ENCODE data around the gene AUTS2. TPM values are rescaled to one million over a fixed set of nuclear protein-coding genes. Genes with fewer than 3 reads are reported as not detected.

Gene AUTS2
- total and polyA plus RNA-seq, 10 of the 15 experiments (the other 5 are each of a cell fraction or from before 2014, with no cell fraction given), result 6.4 to 55.6 (median 21.6) TPM

DNA sequence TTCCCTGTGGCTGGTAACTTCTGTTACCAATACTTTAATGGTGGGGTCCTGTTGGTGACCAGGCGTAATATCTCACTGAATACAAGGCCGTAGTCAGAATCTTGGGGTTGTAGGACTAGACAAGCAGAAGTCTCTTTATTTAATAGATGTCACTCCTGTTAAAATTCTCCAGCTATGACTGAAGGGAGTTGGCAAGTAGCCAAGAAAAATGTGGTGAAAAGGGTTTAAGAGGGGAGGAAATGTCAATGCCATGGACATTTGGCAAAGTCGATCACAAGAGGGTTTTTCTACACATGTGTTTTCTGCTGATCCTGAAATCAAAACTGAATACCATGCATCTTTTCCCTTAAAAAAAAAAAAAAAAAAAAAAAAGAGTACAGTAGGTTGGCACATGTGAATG lies 533.5 kb downstream of the AUTS2 start:
- SMC1A ChIA-PET (ENCODE audit: uncharacterized antibody, unreplicated experiment), result interaction anchor here (0.6 to 1.1 kb wide), 3 partner anchors 18 to 165 kb away, joined by 3 read pairs; no protein-coding TSS in a partner anchor
- intact Hi-C loops (cut with micrococcal nuclease; ENCODE audit: unreplicated experiment), result no loop called here
- POLR2A ChIA-PET, result no interaction called here
- Histone ChIP-seq H4K20me1 (ENCODE audit: control insufficient read depth, insufficient read depth) (no peaks in the 10 kb centered on the region), H3K27ac (ENCODE audit: control insufficient read depth, insufficient read depth) (no peak overlapping the region), H3K4me1 (ENCODE audit: control insufficient read depth, insufficient read depth, low read length) (no peaks in the 10 kb centered on the region; the same call in 1 of the 2 replicates), H3K36me3 (ENCODE audit: control insufficient read depth in 2 of 2, insufficient read depth in 2 of 2, low read length in 1 of 2) (no peaks in the 10 kb centered on the region), H3K9ac (ENCODE audit: control insufficient read depth, insufficient read depth, low read length) (no peak overlapping the region), H2AFZ (ENCODE audit: control insufficient read depth, low read depth, low read length) (no peak overlapping the region), H3K9me3 (replicated peaks; ENCODE audit: control insufficient read depth, insufficient read depth, low read length) (no peaks in the 10 kb centered on the region; the same call in 2 of the 3 replicates), H3K79me2 (ENCODE audit: control insufficient read depth, insufficient read depth, low read length) (no peaks in the 10 kb centered on the region), H3K4me3 (no peak overlapping the region), H3K4me2 (ENCODE audit: control insufficient read depth, insufficient read depth) (no peak overlapping the region), H3K27me3 (replicated peaks in 1 of 2; ENCODE audit: control insufficient read depth in 2 of 2, insufficient read depth in 2 of 2, low read length in 1 of 2) (no peaks in the 10 kb centered on the region)
- ATAC-seq (no peak), FAIRE-seq (no peak), DNase-seq (ENCODE audit: low read depth, low spot score) (no peak)
- TF ChIP-seq KLF5 (IDR thresholded peaks at IDR 0.05; ENCODE audit: partially characterized antibody) (no peak), TCF7 (IDR thresholded peaks at IDR 0.05; ENCODE audit: borderline replicate concordance) (no peak), POLR2A (IDR thresholded peaks at IDR 0.05; ENCODE audit: low read depth, low read length) (no peak)
- TF ChIP-seq, protein P1, sequence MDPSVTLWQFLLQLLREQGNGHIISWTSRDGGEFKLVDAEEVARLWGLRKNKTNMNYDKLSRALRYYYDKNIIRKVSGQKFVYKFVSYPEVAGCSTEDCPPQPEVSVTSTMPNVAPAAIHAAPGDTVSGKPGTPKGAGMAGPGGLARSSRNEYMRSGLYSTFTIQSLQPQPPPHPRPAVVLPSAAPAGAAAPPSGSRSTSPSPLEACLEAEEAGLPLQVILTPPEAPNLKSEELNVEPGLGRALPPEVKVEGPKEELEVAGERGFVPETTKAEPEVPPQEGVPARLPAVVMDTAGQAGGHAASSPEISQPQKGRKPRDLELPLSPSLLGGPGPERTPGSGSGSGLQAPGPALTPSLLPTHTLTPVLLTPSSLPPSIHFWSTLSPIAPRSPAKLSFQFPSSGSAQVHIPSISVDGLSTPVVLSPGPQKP (IDR thresholded peaks at IDR 0.05; ENCODE audit: low read depth, low read length), result no peak
- TF ChIP-seq, protein P2, sequence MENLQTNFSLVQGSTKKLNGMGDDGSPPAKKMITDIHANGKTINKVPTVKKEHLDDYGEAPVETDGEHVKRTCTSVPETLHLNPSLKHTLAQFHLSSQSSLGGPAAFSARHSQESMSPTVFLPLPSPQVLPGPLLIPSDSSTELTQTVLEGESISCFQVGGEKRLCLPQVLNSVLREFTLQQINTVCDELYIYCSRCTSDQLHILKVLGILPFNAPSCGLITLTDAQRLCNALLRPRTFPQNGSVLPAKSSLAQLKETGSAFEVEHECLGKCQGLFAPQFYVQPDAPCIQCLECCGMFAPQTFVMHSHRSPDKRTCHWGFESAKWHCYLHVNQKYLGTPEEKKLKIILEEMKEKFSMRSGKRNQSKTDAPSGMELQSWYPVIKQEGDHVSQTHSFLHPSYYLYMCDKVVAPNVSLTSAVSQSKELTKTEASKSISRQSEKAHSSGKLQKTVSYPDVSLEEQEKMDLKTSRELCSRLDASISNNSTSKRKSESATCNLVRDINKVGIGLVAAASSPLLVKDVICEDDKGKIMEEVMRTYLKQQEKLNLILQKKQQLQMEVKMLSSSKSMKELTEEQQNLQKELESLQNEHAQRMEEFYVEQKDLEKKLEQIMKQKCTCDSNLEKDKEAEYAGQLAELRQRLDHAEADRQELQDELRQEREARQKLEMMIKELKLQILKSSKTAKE (IDR thresholded peaks at IDR 0.05; ENCODE audit: low read depth, poor library complexity, severe bottlenecking), result no peak
- CTCF ChIA-PET, result no interaction called here
- no TSS peak for BruUV-seq (replicated peaks)
- RAD21 ChIA-PET (ENCODE audit: unreplicated experiment), result interaction anchor here (2.4 kb wide), 1 partner anchor 16 kb away, joined by 8 read pairs; no protein-coding TSS in a partner anchor
- in situ Hi-C loops (cut with MboI), result no loop called here
- 33% methylated on average over 3 of the region's 3 CpGs for whole genome bisulfite sequencing (ENCODE audit: insufficient coverage, insufficient replicate concordance, low lambda C conversion rate, missing lambda C conversion rate)

All from GM12878 (cell line).